GM21447 (cell line): ENCODE results near the gene ZDHHC20.
"Not testable (repeated sequence)": the region's sequence is repeated elsewhere in the genome, so short reads cannot be mapped to it uniquely, and the experiment has no call there.

Source experiments
- ATAC-seq: cut with Tn5 transposase; IDR thresholded peaks from one replicate; pipeline ENCODE4 v1.9.1; 2021; ENCODE audit not compliant: unreplicated experiment

ZDHHC20 gene

DNA sequence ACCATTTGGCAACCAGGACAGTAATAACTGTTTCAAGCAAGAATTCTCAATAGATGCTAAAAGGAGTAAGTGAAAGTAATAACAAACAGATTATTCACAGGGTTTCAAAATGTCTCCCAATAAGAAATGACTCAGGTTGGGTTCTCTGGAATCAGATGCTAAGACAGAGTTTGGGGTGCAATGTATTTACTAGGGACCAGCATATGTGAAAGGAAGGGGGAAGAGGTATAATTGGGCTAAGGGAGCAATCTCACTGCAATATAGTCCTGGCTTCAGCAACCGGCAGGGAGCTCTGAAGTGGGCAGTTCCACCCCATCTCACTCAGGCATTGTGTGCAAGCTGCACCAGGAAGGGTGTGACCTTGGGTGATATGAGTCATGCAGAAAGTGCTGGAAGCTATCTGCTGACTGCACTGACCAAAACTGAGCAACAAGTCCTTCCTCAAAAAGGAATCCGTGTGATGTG, 23.4 kb downstream of the ZDHHC20 start:
- peak; percentile 98 for ATAC-seq

DNA sequence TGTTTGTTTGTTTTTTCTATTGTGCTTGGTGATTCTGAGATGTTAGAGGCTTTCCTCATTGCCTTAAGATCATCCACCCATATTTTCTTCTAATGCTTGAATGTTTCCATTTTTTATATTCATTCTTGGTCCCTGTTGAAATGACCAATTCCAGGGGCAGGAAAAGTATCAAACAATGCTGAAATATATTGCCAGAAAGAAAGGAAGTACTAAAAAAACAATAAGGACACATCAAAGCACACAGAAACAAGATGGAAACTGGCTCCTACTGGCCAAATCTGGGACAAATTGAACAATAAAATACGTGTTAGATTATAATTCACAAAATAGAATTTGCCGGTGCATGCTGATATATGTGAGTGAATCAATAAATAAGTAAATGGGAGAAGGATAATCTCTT, 23.9 kb downstream of the ZDHHC20 start:
- ATAC-seq: no peak

DNA sequence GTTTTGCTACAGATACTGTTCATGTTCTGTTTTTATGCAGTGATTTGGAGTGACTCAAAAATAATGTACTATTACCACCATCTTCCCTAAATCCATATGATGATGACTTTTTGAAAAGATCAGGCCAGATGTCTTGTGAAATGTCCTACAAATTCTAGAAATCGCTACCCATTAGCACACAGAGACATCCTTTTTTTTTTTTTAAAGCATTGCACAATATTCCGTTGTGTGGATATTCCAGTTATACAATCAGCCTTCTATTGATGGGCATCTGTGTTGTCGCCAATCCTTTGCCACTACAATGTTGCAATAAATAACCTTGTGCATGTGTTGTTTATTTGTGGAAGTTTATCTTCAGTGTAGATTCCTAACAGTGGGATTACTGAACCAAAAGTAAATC, 24.5 kb downstream of the ZDHHC20 start:
- no peak for ATAC-seq

DNA sequence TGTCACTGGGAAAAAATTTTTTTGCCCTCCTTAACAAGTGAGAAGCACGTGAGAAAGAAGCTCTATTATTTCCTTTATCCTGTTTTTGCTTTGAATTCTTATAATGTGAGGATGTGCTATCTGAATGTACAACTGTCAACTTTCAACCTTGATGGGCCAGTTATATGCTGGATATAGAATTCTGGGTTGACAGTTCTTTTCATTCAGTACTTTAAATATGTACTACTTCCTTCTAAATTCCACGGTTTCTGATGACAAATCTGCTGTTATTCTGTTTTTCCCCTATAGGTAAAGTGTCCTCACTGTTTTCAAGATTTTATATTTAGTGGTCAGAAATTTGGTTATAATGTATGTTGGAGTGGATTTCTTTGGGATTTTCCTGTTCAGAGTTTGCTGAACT, 29.9 kb downstream of the ZDHHC20 start:
- no peak for ATAC-seq

DNA sequence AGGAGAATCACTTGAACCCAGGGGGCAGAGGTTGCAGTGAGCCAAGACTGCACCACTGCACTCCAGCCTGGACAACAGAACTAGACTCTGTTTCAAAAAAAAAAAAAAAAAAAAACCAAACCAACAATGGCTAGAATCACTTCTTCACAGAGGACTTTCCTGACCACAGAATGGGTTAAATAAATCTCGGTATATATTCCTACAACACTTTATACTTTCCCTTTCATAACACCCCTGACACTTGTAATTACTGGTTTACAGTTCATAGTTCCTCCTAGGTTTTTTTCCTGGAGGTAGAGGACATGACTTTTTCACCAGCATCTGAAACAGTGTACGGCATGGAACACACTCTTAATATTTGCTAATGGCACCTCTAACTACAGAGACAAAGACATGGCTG, 31.4 kb downstream of the ZDHHC20 start:
- no peak for ATAC-seq

DNA sequence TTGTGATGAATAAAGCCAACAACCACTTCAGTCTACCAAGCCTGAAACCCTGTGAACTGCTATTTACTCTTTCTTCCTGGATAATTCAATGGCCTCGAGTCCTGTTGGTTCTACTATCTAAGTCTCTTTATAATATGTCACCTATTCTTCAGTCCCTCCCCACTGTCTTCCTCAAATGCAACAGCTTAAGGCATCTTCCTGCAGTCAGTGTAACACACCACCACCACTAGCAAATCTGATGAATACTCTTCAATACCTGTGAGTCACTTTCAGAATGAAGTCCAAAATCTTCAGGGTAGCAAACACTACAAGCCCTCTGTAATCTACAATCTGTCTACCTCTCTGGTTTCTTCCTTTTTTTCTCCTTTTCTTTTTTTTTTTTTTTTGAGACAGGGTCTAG, 32.9 kb downstream of the ZDHHC20 start:
- ATAC-seq: no peak

DNA sequence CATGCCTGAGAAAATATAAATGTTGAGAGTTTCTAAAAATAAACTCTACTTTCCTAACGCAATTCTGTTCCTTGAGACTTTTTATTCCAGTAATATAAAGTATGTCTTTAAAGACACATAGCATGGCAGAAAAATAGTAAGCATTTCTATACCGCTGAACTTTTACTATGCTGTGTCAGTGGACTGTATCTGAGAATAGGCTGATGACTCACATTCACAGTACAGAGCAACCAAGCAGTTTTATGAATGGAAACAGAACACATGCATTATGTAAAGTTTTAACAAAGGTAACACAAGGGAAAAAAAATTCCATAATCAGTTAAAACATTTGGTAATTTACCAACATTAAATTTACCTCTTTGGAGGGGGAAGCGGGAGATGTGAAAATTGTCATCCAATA, 38.4 kb downstream of the ZDHHC20 start:
- ATAC-seq: no peak

DNA sequence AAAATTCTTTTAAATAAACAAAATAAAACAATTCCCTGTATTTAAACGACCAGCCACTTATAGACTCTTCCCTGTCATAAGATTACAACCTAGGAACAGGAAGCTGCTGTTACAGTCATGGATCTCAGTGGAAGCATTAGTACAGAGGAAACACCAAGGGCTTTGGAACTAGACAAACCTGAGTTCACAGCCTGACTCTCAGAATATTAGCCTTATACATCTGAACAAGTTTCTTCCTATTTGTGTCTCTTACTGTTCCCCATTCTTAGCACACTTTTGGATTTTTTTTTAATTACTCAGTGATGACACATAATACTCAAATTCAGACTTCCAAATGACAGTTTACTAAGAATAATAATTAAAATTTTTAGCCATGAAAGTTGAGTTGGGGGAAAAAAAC, 46.1 kb downstream of the ZDHHC20 start:
- no peak for ATAC-seq

DNA sequence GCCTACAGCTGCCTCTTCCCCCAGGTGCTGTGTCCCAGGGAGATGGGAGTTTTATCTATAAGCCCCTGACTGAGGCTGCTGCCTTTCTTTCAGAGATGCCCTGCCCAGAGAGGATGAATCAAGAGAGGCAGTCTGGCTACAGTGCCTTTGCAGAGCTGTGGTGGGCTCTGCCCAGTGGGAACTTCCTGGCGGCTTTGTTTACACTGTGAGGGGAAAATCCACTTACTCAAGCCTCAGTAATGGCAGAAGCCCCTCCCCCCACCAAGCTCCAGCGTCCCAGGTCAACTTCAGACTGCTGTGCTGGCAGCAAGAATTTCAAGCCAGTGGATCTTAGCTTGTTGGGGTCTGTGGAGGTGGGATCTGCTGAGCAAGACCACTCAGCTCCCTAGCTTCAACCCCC, 48.6 kb downstream of the ZDHHC20 start:
- ATAC-seq: not testable (repeated sequence)

DNA sequence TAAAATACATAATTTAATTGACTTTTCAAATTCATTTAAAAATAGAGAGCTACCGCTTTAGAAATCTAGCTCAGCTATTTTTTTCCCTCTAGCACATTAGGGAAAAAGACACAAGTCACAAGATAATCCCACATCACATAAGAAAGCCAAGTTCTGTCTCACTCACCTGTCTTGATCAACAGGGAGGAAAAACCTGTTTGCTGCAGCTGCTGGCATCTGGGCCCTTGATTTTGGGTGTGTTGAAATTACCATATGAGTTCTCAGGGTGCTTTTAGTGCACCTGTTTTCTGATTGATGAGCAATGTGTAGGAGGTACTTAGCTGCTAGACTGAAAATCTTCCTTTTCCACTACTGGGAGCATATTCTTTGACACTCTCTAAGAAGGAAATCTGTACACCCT, 53.8 kb downstream of the ZDHHC20 start:
- no peak for ATAC-seq

DNA sequence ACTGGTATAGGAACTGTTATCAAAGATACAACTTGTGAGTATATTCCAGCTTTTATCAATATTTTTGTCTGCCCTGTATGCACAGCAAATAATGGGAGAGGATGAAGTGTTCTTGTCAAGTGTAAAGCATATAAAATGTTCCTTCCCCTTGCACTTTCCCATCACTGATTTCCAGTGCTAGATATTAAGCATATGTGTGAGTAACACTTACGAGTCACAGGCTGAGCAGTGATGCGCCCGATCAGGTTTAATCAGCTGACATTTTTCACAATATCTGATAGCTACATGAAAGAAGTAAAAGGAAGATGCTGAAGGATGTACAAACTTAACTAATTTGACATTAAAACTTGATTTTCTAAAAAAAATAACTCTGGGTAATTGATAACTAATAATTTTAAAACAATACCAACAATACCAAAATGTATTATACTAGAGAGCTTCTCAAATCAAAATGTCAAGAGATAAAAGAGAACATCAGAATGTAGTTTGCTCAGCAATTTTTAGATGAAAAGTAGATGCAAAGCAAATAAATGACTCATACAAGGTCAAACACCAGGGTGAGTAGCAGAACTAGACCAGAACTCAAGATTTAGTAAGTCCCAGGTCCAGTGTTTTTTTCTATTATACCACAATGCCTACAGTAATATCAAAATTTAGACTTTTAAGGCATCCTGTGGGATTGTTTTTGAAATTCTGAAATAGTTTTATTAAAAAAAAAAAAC, 56.4 kb downstream of the ZDHHC20 start:
- no peak for ATAC-seq

DNA sequence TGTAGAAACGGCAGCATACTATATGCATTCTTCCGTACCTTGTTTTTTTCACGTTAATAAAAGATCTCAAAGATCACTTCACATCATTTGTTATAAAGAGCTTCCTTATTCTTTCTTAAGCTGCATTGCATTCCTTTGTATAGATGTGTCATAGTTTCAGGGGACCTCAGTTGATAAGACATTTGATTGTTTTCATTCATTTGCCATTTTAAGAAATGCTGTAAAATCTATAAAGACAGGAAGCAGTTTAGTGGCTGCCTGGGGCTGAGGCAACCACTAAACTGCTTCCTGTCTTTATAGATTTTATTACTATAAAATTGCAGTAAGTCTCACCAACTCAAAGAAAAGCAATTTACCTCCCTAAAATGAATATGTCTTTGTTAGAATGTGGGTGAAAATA, 59.4 kb downstream of the ZDHHC20 start:
- no peak for ATAC-seq

DNA sequence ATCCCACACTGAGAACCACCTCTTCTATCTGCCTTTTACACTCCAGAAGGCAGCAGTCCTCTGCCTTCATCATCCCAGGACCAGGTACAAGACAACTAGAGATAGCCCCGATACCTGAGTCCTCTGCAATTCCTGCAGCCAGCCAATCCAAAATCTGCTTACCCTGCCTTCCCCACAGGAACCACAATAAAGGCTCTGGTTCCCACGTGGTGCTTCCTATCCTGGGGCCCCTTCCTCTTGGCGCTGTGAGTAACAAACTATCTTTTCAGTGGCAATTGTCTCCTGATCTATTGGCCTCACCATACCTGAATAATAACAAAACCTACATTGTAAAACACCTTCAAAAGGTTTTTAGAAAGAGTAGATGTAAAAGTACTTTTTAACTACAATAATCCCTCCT, 63.1 kb downstream of the ZDHHC20 start:
- no peak for ATAC-seq

DNA sequence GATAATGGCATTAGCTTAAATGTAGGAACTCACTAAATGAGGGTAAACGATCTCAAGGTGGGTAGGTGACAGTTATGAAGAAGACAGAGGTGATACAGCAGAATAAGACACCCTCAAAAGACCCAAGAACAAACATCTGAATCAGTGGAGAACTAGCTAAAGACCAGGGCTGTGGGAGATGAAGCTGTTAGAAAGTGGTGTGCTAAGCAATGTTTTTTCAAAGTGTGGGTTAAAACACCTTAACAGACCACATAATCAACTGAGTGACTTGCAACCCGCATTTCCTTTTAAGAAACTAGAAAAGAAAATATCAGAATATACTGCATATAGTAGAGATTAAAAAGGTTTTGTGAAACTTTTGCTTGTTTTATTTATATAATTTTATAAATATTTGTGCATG, 70.0 kb downstream of the ZDHHC20 start:
- no peak for ATAC-seq

DNA sequence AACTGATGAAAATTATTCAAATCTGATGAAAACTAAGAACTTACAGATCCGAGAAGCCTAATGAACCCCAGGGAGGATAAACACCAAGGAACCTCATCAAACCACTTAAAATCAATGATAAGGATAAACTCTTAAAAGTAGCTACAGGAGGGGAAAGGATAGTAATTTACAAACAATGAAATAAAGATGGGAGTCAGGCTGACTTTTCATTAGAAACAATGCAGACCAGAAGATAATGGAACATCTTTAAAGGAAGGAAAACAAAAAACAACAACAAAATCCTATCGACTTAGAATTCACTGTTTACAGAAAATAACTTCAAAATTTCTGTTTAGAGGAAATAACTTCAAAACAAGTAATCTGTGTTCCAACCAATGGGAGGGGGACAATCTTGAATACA, 73.4 kb downstream of the ZDHHC20 start:
- no peak for ATAC-seq

DNA sequence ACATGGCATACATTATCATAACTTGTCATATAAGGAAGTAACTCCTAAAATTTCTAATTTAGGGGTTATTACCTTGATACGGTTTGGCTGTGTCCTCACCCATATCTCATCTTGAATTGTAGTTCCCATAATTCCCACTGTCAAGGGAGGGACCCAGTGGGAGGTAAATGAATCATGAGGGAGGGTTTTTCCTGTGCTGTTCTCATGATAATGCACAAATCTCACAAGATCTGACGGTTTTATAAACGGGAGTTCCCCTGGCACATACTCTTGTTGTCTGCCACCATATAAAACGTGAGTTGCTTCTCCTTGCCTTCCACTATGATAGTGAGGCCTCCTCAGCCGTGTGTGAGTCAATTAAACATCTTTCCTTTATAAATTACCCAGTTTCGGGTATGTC, 76.0 kb downstream of the ZDHHC20 start:
- no peak for ATAC-seq

DNA sequence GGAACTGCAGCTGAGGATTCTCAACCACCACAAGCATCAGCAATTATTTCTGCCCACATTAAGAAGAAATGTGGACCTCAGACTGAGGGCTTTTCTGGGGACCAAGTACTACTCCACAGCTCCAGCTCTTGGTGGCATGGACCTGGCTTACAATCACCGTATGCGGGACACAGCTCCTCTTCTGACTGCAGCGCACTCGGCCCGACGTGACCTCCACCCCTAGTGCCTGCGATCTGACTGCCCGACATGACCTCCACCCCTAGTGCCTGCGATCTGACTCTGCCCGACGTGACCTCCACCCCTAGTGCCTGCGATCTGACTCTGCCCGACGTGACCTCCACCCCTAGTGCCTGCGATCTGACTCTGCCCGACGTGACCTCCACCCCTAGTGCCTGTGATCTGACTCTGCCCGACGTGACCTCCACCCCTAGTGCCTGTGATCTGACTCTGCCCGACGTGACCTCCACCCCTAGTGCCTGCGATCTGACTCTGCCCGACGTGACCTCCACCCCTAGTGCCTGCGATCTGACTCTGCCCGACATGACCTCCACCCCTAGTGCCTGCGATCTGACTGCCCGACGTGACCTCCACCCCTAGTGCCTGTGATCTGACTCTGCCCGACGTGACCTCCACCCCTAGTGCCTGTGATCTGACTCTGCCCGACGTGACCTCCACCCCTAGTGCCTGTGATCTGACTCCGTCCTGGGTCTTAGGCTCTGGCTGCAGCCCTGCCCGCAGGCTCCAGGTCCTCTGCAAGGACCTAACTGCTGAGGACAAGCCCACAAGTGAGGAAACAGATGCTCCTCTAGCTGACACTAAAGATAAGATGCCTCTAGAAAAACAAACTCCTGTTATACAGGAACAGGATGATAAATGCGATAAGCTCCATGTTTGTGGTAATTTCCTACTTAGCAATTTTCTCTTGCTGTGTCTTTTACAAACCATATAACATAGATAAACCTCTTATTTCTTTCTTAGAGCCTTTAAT, 81.8 kb downstream of the ZDHHC20 start:
- not testable (repeated sequence) for ATAC-seq

DNA sequence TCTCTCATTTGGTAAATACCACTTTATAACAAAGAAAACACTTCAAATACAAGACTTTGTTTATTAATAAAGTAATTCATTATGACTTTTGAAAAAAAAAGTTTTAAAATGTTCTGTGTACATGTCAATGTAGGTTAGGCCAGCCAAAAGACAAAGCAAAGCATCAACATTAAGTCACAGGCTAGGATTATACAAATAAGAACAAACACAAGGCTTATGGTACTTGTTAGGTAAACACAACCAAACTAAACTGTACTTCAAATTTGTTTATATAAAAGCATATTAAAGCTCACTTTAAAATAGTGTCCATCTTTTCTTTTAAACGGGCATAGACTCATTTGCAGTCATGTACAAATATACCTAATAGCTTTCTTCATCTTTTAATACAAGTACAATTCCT, 86.6 kb downstream of the ZDHHC20 start:
- no peak for ATAC-seq

DNA sequence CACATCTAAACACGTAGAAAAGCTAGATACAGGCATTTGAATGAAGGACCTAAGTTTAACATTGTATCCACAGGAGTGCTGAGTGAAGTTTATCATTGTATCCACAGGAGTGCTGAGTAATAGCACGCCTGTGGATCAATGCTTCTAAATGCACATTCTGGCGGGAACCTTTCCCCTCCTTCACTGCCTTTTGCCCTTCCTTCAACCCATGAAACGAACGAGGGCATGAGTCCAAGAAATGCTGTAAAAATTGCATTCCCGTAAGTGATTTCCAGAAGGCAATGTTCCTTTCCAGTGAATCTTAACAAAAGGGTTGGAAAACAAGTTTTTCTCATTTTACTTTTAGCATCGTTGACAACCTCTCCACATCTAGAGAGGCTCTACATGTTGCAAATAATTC, 88.1 kb downstream of the ZDHHC20 start:
- no peak for ATAC-seq

DNA sequence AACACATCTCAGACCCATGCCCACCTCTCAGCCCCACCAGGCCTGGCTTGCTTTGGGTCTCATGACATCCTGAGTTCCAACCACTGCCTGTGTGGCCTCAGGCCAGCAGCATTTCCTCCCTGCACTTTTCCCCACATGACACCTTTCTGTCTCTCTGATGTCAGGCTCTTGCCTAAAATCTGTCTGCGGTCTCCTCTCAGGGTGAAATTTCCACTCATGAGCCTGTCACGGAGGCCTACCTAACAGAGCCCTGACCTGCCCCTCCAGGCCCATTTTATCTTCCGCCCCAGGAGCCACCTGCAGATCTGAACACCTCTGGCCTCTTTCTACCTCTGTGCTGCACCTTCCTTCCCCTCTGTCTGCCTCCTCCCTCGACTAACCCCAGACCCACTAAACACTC, 93.5 kb downstream of the ZDHHC20 start:
- ATAC-seq: no peak

DNA sequence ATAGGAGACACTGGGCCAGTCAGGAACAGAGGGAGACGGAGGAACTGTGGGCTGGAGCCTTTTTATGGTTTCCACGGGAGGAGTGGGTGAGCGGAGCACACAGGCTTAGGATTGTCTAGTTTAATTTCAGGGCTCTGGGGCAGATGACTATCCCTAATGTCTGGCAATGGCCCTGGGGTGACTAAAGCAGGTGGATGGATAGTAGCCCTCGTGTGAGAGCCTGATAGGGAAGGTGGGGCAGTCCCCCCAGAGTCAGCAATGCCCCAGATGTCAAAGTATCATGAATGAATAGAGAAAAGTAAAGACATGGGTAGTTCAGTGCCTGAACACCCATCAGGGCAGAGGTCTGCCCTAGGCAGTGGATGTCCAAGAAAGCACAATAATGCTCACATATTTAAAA, 94.2 kb downstream of the ZDHHC20 start:
- no peak for ATAC-seq

DNA sequence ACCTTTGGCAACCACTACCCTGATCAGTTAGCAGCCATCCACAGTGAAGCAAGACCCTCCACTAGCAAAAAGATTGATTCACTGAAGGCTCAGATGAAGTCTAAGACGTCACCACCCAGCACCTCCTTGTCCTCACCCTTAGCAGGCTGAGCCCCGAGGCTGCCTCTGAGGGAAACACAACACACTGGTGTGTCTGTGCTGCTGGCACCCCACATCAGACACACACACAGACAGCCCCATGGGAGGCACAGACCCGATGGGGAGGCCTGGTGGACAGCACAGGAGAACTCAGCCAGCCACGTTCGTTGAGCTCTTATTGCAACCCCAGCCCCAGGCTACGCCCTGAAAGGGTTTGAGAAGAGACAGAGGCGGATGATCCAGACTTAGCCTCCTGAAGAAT, 94.7 kb downstream of the ZDHHC20 start:
- no peak for ATAC-seq
